GM18873 (cell line): ENCODE results near the gene CDKAL1.
A peak's percentile ranks its signal among the peaks of the same experiment; 100 is the strongest.

ENCODE experiments used
- ATAC-seq: cut with Tn5 transposase; IDR thresholded peaks from one replicate; pipeline ENCODE4 v1.9.1; 2021; ENCODE audit warnings: mild to moderate bottlenecking, moderate library complexity, moderate number of reproducible peaks; ENCODE audit not compliant: unreplicated experiment, low FRiP score

Gene CDKAL1

DNA sequence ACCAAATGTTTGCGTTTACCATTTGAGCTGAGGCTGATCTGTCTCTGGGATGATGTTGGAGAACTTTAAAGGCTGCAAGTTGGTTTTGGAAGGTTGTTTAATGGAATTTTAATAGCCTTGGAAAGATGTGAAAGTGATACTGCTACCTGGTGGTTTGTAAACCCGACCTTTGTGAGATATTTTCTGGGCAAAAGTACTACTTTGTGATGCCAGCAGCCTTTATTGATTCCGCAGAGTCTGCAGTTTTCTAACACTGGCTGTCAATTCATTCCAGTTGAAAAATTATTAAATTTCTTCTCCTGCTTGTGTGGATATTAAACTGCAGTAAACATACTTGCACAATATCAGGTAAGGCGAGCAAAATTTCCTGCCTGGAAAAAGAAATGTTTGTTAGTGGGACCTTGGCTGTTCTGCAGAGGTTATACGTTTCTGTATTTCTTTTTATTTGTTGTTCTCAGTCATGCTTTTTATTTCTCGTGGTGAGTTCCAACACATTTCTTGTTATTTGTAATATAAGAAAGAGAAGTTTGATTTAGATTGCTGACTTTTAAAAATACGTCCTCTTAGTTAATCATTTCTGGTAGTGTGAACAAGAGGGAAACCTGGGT lies 322.5 kb downstream of the CDKAL1 start:
- no peak for ATAC-seq

DNA sequence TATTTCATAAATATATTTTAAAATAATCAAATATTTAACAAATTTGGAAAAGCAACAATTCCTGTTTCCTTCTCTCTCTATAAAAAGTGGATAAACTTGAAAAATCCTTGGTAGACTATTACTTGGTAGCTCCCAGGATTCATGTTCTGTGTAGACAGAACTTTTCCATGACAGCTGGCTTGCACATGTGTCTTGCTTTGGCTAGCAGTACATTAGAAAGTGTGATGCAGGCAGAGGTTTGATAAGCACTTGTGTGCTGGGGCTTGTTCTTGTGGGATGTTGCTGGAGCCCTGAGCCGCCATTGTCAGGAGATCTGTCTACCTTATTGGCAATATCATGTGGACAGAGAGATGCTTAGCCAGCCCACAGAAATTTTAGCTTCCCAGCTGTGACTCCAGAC lies 327.2 kb downstream of the CDKAL1 start:
- no peak for ATAC-seq

- no peak for ATAC-seq
Measured at GRCh38 chr6:20866036-20866435, 331.8 kb downstream of the CDKAL1 start.

DNA sequence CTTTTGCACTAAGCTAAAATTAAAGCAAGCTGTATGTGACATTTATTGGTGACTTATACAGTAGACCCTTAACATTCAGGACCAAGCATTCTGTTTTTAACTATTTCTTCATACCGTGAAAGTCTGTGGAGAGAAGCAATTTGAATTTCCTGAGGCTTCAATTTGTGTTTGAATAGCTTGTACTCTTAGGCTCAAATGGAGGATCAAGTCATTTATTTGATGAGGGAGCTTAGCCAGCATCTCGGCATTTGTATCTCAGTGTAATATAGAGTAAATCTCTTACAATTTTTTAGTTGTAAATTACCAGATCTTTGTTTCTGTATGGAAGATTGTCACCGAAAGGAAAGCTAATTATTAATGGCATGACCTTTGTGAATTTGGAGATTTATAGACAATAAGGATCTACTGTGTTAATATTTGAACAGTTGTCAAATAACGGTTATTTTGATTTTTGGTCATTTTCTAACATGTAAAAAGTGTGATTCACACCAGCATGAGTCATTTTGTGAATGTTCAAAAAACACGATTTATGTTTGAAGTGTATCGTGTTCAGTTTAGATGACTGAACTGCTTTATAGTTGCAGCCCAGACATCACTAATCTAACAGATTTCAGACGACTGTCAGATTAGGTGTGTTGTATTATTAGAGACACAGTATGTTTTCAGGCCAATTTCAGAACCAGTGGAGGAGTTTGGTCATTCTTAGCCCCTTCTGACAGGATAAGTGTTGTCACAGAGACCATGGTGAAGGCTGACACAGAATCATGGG lies 332.9 kb downstream of the CDKAL1 start:
- no peak for ATAC-seq

GRCh38 chr6:20868397-20869096 lies 334.3 kb downstream of the CDKAL1 start:
- no peak for ATAC-seq

DNA sequence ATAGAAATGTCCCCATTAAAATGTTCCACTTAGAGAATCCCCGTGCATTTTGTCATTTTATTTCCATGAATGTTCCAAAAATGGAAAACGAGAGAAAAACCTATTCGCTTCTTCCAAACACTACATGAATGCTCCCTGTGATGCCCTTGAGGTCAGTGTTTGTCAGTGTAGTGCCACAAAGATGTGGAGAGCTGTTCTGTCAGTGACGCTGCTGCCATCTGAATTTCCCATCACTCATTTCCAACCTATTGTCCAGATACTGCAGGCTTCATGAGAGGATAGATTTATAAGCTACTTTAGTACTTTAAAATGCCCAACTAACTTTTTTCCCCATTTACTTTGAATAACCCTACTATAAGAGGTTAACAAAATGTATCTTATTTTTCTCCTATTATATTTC lies 335.8 kb downstream of the CDKAL1 start:
- no peak for ATAC-seq

GRCh38 chr6:20870493-20870892 lies 336.2 kb downstream of the CDKAL1 start:
- no peak for ATAC-seq

DNA sequence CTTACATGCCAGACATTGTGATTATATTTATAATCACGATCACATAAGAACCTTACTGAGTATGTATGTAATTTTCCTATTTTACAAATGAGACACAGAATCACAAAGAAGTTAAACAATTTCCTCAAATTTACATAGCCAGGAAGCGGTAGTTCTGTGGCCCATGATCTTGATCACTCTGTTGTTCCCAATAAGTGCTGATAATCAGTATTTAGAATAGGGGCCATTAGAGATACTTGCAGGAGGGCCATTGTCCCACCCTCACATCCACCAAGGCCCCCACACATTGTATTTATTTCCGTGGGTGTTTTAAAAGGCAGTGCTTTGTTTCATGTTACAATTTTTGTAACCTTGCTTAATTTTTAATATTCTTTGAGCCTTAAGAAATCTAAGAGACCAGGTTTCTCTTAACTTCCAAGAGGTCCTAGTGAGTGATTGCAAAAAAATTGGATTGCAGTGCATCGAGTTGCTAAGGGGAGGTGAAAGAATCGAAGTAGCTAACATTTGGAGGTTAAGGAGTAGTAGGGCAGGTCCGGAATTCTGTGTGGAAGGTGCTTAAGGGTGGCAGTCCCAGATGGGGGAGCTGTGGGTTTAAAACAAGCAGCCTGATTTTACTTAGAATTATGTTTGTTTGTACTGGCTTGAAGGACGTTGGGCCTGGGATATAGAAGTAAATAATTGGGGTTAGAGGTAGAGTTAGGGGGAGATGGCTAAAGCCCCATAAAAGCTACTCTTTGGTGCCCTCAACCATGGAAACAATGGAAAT lies 339.4 kb downstream of the CDKAL1 start:
- no peak for ATAC-seq

DNA sequence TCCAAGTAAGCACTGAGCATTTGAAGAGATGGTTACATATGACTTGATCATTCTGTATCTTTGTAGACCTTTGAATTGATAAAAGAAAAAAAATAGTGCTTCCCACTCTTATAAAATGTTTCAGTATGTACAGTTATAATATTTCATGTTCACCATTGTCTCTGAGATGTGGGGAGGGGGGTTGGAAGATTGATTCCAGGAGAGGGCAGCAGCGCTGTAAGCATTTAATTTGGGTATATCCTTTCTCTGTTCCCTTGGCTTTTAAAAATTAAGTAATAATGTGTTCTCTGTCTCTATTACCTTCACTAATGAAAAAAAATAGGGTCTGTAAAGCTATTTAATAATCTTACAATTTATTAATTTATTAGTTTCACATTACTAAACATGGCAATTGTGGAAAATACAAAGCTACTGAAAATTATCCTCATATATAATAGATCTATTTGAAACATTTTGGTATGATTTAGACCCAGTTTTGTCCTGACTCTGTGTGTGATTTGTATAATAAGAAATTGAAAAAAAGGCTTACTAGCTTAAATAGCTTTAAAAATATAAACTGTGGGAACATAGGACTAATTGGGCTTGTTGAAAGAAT lies 341.2 kb downstream of the CDKAL1 start:
- ATAC-seq, result no peak

DNA sequence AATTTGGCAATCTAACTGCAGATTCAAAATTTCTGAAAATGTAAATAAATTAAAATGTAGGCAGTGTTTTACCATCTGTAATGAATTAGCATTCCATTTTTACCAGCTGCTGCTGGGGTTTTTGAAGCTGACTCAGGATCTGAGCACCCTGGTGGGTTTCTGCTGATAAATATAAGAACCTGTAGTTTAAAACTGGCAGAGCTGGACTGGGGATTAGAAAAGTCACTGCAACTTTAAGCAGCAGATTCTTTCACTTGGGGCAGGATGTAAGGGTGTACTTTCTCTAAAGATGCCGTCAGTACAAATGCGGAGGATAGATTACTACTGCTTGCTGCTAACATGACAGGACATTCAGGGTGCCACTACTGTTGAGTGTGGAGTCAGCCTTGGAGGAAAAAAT lies 341.8 kb downstream of the CDKAL1 start:
- no peak for ATAC-seq

GRCh38 chr6:20876561-20876960 lies 342.3 kb downstream of the CDKAL1 start:
- no peak for ATAC-seq

- peak; percentile 97 for ATAC-seq
Measured at GRCh38 chr6:20877008-20877937, 343.0 kb downstream of the CDKAL1 start.

DNA sequence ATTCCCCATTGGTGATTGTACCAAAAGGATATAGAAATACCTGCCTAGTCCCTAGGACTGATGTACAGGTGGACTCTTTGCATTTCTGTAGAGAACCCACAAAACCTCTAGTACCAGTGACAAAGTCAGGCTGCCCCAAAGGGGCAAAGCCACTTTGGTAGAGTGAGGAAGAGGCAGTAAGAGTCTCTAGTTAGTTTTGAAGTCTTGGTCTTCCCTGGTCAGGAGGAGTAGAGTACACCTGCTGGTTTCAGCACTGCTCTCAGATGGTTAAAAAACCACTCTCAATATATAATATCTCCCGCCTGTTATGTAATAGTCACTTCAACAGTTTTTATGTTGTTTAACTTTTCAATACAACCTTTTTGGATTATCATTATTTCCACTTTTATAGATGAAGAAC lies 344.9 kb downstream of the CDKAL1 start:
- no peak for ATAC-seq

DNA sequence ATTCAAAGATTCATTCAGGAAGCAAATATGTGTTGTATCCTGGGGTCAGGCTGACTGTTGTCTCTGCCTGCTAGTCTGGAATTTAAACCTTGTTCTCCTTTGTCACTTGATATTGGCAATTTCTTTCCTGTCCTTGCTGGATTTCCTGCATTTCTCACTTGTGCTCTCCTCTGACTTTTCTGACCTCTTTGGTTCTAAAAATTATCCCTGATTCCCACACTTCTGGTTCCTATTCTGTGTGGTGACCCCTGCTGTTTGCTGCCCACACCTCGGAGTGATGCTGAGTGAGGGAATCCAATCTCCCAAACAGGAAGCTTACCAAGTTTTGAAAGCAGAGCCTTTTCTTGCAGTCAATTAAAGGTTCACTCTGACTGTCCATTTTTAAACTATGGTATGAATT lies 345.3 kb downstream of the CDKAL1 start:
- ATAC-seq, result no peak

- no peak for ATAC-seq
Measured at GRCh38 chr6:20881365-20881764, 347.1 kb downstream of the CDKAL1 start.

DNA sequence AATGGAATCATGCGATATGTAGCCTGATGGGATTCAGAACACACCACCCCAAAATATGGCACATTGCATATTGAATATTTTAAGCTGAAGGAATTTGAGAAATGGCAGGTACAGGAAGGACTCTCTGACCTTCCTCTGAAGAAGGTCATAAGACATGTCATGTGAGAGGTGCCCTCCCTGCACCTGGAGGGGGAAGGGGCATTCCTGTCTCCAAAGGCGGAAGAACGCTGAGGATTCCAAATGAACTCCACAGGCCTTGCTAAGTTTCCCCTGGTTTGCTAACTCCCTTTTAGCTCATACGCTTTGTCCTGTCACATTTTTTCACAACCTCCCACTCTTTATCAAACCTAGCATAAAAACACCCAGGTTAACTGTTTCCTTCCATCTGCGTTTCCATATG lies 347.8 kb downstream of the CDKAL1 start:
- ATAC-seq, result no peak

DNA sequence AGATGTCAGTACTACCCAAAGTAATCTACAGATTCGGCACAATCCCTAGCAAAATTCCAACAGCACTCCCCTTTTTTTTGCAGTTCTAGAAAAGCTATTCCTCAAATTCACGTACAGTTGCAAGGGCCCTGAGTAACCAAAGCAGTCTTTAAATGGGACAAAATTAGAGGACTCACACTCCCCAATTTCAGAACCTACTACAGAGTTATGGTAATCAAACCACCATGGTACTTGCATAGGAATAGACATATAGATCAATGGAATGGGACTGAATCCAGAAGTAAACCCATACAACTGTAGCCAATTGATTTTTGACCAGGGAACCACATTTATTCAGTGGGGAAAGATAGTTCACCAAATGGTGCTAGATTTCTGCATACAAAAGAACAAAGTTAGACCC lies 350.8 kb downstream of the CDKAL1 start:
- ATAC-seq, result no peak

GRCh38 chr6:20891161-20891560 lies 356.9 kb downstream of the CDKAL1 start:
- no peak for ATAC-seq

DNA sequence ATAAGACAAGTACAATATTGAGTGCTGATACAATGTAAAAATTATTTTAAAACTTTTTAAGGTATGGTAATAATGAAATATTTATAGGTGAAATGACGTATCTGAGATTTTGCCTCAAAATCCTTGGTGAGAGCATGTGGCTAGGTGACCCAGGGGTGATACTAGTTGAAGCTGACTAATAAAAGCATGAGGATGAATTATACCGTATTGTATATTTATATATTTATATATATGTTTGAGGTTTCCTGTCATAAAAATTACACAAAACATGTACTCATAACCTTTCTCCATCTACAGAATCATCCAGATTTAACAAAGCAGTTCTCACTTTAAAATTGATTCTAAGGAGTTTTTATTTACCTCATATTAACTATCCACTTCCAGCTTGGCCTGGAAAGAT lies 358.1 kb downstream of the CDKAL1 start:
- no peak for ATAC-seq

- ATAC-seq, result no peak
Measured at GRCh38 chr6:20893412-20893811, 359.2 kb downstream of the CDKAL1 start.
